Spinal cord (tissue), 10 donors: ENCODE measurements around the gene JAZF1. TPM values are rescaled to one million over a fixed set of nuclear protein-coding genes. Genes with fewer than 3 reads are reported as not detected.

Experiments used
- DNase-seq, 6 donors: peaks; one replicate each; pipeline versions ENCODE4 v3.0.0 to v3.0.0-alpha.2; 2013 to 2015; ENCODE audit warnings: low spot score in 6 of 6, low read depth in 4 of 6
- H3K27ac ChIP-seq: one replicate; pipeline ENCODE4 v1.5.1; 2013; ENCODE audit warnings: low read depth, low read length, control low read depth
- H3K27me3 ChIP-seq: one replicate; pipeline ENCODE4 v1.6.1; 2013; ENCODE audit warnings: low read length; ENCODE audit not compliant: control insufficient read depth, insufficient read depth
- H3K36me3 ChIP-seq: one replicate; pipeline ENCODE4 v1.6.1; 2013; ENCODE audit warnings: low read length; ENCODE audit not compliant: control insufficient read depth, insufficient read depth
- H3K4me1 ChIP-seq: one replicate; pipeline ENCODE4 v1.6.1; 2013; ENCODE audit warnings: low read length; ENCODE audit not compliant: control insufficient read depth, insufficient read depth
- H3K4me3 ChIP-seq: one replicate; pipeline ENCODE4 v1.5.1; 2013; ENCODE audit warnings: low read depth, low read length, control low read depth
- H3K9me3 ChIP-seq: one replicate; pipeline ENCODE4 v1.6.1; 2013; ENCODE audit warnings: low read length; ENCODE audit not compliant: control insufficient read depth, insufficient read depth
- WGBS: methylation state at CpG from one replicate; pipeline ENCODE4 v1.1.5; 2013; ENCODE audit warnings: missing lambda C conversion rate; ENCODE audit not compliant: insufficient coverage; 5-methylcytosine and 5-hydroxymethylcytosine counted together
- polyA plus RNA-seq, 2 donors: library from polyadenylated mRNA; unstranded; fragments of 120-200 nt; gene quantifications; one replicate each; pipeline ENCODE4 v1.2.1, GENCODE V29; 2013; ENCODE audit not compliant: insufficient read length in 2 of 2
- total RNA-seq, 2 donors: library from RNA; depleted of rRNA in 1 of 2; stranded (reverse); fragments of 120-200 nt in 1 of 2; fragments of >200 nt in 1 of 2; gene quantifications; one replicate each; pipeline versions ENCODE4 v1.2.3 to v1.2.4, GENCODE V29; 2013 to 2014
- donor health status: healthy.

Gene JAZF1
- total and polyA plus RNA-seq, 4 donors = 20.7 to 66.0 (median 50.5) TPM

DNA sequence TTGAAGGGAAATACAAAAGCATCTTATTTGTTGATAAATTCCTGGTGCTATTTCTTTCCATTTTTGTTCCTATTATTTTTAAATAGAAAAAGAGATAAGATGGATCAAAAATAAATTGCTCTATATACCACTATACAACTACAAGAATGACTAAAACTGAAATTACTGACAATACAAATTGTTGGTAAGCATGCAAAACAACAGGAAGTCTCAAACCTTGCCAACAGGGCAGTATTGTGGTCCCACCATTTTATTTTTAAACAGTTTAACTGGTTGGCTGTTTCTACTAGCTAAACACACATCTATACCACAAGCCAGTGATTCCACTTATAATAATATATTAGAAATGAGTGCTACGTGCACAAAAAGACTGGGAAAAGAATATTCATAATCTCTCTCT is 213.0 kb downstream of the JAZF1 start:
- no peaks in the 10 kb centered on the region for H3K27me3 ChIP-seq
- WGBS = no CpG with 5 or more reads among the region's 1 CpG
- no peaks in the 10 kb centered on the region for H3K9me3 ChIP-seq
- no peak overlapping the region for H3K27ac ChIP-seq
- no peak for DNase-seq
- no peaks in the 10 kb centered on the region for H3K36me3 ChIP-seq
- peaks cover 4% of the 10 kb centered on the region for H3K4me1 ChIP-seq
- no peak overlapping the region for H3K4me3 ChIP-seq

- no CpG with 5 or more reads among the region's 3 CpGs for WGBS
- DNase-seq = no peak
- Histone ChIP-seq H3K36me3 (no peaks in the 10 kb centered on the region), H3K4me3 (no peak overlapping the region), H3K9me3 (no peaks in the 10 kb centered on the region), H3K4me1 (peaks cover 5% of the 10 kb centered on the region), H3K27ac (no peak overlapping the region), H3K27me3 (no peaks in the 10 kb centered on the region)
Observed at GRCh38 chr7:27966219-27966780, 214.3 kb downstream of the JAZF1 start.

- H3K4me1 ChIP-seq = peaks cover 4% of the 10 kb centered on the region
- no peak for DNase-seq
- H3K9me3 ChIP-seq = no peaks in the 10 kb centered on the region
- no peaks in the 10 kb centered on the region for H3K36me3 ChIP-seq
- no CpG with 5 or more reads among the region's 2 CpGs for WGBS
- no peak overlapping the region for H3K4me3 ChIP-seq
- no peak overlapping the region for H3K27ac ChIP-seq
- no peaks in the 10 kb centered on the region for H3K27me3 ChIP-seq
Observed at GRCh38 chr7:27965650-27966049, 214.9 kb downstream of the JAZF1 start.

GRCh38 chr7:27964820-27965219 is 215.8 kb downstream of the JAZF1 start:
- Histone ChIP-seq H3K4me3 (no peak overlapping the region), H3K27me3 (no peaks in the 10 kb centered on the region), H3K4me1 (peaks cover 6% of the 10 kb centered on the region), H3K9me3 (no peaks in the 10 kb centered on the region), H3K36me3 (no peaks in the 10 kb centered on the region), H3K27ac (no peak overlapping the region)
- no peak for DNase-seq
- no CpG with 5 or more reads among the region's 3 CpGs for WGBS

GRCh38 chr7:27963056-27963455 is 217.5 kb downstream of the JAZF1 start:
- DNase-seq = peak in 1 of 6 donors; percentile 71
- H3K27ac ChIP-seq = no peak overlapping the region
- WGBS = no CpG with 5 or more reads among the region's 1 CpG

GRCh38 chr7:27962273-27962672 is 218.3 kb downstream of the JAZF1 start:
- Histone ChIP-seq H3K36me3 (no peaks in the 10 kb centered on the region), H3K27ac (no peak overlapping the region), H3K4me1 (peaks cover 6% of the 10 kb centered on the region), H3K27me3 (no peaks in the 10 kb centered on the region), H3K9me3 (no peaks in the 10 kb centered on the region), H3K4me3 (no peak overlapping the region)
- no peak for DNase-seq

More at GRCh38 chr7:27963056-27963455, 217.5 kb downstream of the JAZF1 start:
- no peaks in the 10 kb centered on the region for H3K9me3 ChIP-seq
- no peaks in the 10 kb centered on the region for H3K27me3 ChIP-seq
- H3K36me3 ChIP-seq = no peaks in the 10 kb centered on the region
- H3K4me3 ChIP-seq = no peak overlapping the region
- peaks cover 6% of the 10 kb centered on the region for H3K4me1 ChIP-seq

DNA sequence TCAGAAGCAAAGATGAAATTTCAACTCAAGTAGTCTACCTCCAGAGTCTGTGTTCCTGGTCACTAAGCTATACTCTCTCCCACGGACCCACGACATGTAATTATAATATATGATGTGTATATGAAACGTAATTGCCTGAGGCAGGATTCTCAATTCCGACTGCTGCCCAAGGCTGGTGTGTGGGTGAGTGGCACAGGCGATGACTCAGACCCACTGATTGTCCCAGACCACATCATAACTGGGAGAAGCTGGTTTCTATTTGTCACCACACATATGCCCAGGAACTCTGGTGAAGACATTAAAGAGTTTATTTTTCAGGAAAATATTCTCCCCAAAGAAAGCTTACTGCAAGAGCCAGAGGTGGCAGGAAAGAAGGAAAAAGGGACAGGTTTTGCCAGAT is 219.3 kb downstream of the JAZF1 start:
- H3K4me1 ChIP-seq = peaks cover 6% of the 10 kb centered on the region
- no peaks in the 10 kb centered on the region for H3K9me3 ChIP-seq
- no peak overlapping the region for H3K27ac ChIP-seq
- no peaks in the 10 kb centered on the region for H3K27me3 ChIP-seq
- WGBS = no CpG with 5 or more reads among the region's 5 CpGs
- DNase-seq = no peak
- no peaks in the 10 kb centered on the region for H3K36me3 ChIP-seq
- H3K4me3 ChIP-seq = no peak overlapping the region

DNA sequence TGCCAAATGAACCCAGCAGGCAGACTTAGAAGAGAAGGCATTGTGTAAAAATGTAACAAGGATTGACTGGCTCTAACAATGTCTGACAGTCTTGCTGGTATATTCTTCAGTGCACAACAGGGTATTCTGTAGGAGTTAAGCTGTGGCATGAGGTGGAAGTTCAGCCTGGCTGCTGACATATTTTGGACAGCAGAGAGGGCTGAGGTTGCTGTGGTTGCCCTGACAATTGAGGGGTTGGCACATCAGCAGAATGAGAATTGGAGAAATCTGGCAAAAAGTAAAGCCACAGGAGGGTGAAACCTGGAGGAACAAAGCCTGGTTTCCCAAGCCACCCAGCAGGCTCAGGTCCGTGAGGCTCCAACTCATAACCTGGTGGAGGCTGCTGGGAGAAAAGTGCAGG is 220.2 kb downstream of the JAZF1 start:
- 40% methylated on average over 1 of the region's 1 CpG for WGBS
- peaks cover 6% of the 10 kb centered on the region for H3K4me1 ChIP-seq
- no peaks in the 10 kb centered on the region for H3K27me3 ChIP-seq
- no peak overlapping the region for H3K4me3 ChIP-seq
- no peak for DNase-seq
- H3K9me3 ChIP-seq = no peaks in the 10 kb centered on the region
- no peak overlapping the region for H3K27ac ChIP-seq
- H3K36me3 ChIP-seq = no peaks in the 10 kb centered on the region

GRCh38 chr7:27958933-27959548 is 221.6 kb downstream of the JAZF1 start:
- DNase-seq = no peak

DNA sequence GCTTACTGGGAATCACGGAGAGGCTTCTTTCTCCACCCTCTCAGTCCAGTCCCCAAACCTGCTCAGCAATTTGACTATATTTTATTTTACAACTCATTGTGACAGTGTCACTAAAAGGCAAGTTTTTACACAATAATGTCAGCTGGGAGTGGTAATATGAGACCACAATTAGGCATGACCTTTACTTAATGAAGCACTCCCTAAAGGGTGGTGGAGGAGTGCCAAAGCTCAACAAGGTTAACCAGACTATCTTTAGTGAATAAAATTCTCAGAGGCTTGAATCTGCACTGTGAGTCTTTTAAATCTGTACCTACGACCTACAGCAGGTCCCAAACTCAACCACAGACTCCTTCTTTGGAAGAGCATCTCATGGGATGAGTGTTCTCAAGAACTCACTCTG is 225.0 kb downstream of the JAZF1 start:
- Histone ChIP-seq H3K27ac (no peak overlapping the region), H3K27me3 (no peaks in the 10 kb centered on the region), H3K9me3 (no peaks in the 10 kb centered on the region), H3K36me3 (no peaks in the 10 kb centered on the region), H3K4me1 (peaks cover 2% of the 10 kb centered on the region), H3K4me3 (no peak overlapping the region)
- no CpG with 5 or more reads among the region's 2 CpGs for WGBS
- DNase-seq = no peak

More at GRCh38 chr7:27958933-27959548, 221.6 kb downstream of the JAZF1 start:
- Histone ChIP-seq H3K27ac (no peak overlapping the region), H3K27me3 (no peaks in the 10 kb centered on the region), H3K4me1 (peaks cover 6% of the 10 kb centered on the region), H3K36me3 (no peaks in the 10 kb centered on the region), H3K4me3 (no peak overlapping the region), H3K9me3 (no peaks in the 10 kb centered on the region)
